ENCODE measurements around the gene SLC37A3. TPM values are rescaled to one million over a fixed set of nuclear protein-coding genes. Genes with fewer than 3 reads are reported as not detected.

Gene SLC37A3
- total RNA-seq, 1 donor from 2014 or later, result 71.0 TPM

- Mint-ChIP-seq H3K27ac (ENCODE audit: unreplicated experiment) (no peak overlapping the region), H3K4me1 (ENCODE audit: low read depth, unreplicated experiment) (no peaks in the 10 kb centered on the region), H3K27me3 (ENCODE audit: low read depth, unreplicated experiment) (no peaks in the 10 kb centered on the region), H3K36me3 (ENCODE audit: low read depth, unreplicated experiment) (peaks cover 8% of the 10 kb centered on the region), H3K4me3 (ENCODE audit: unreplicated experiment) (no peak overlapping the region), H3K9me3 (ENCODE audit: unreplicated experiment) (no peaks in the 10 kb centered on the region)
- TF ChIP-seq EZH2 (IDR thresholded peaks at IDR 0.05; ENCODE audit: insufficient read depth, low read length), result no peak
- TF ChIP-seq CTCF (IDR thresholded peaks at IDR 0.05; ENCODE audit: insufficient read depth, low read depth, low read length), result no peak
- DNase-seq (ENCODE audit: low read depth), result no peak
- no peak for FAIRE-seq
- H2AFZ ChIP-seq (ENCODE audit: low read depth, low read length), result no peak overlapping the region
- H3K9me3 ChIP-seq (ENCODE audit: insufficient read depth, low read depth, low read length), result no peaks in the 10 kb centered on the region
- H3K27me3 ChIP-seq (ENCODE audit: insufficient read depth, low read length), result no peaks in the 10 kb centered on the region
- H3K27ac ChIP-seq (ENCODE audit: low read depth, low read length), result no peak overlapping the region
- H3K4me1 ChIP-seq (ENCODE audit: insufficient read depth, low read length), result no peaks in the 10 kb centered on the region
- H3K79me2 ChIP-seq (ENCODE audit: insufficient read depth, low read length), result no peaks in the 10 kb centered on the region
- H3K9ac ChIP-seq (ENCODE audit: low read length), result no peak overlapping the region
- no peaks in the 10 kb centered on the region for H3K36me3 ChIP-seq (ENCODE audit: insufficient read depth, low read length)
- no peak overlapping the region for H3K4me2 ChIP-seq (ENCODE audit: low read length)
- no peak overlapping the region for H3K4me3 ChIP-seq (ENCODE audit: insufficient read depth, low read depth, low read length)
- peaks cover 3% of the 10 kb centered on the region for H4K20me1 ChIP-seq (ENCODE audit: insufficient read depth, low read length)
These were observed 48.1 kb upstream of the SLC37A3 start for GRCh38 chr7:140446467-140446866.

GRCh38 chr7:140441519-140441918 lies 43.2 kb upstream of the SLC37A3 start:
- Mint-ChIP-seq H3K27me3 (ENCODE audit: low read depth, unreplicated experiment) (no peaks in the 10 kb centered on the region), H3K4me1 (ENCODE audit: low read depth, unreplicated experiment) (no peaks in the 10 kb centered on the region), H3K27ac (ENCODE audit: unreplicated experiment) (no peak overlapping the region), H3K9me3 (ENCODE audit: unreplicated experiment) (no peaks in the 10 kb centered on the region), H3K4me3 (ENCODE audit: unreplicated experiment) (no peak overlapping the region), H3K36me3 (ENCODE audit: low read depth, unreplicated experiment) (peaks cover 6% of the 10 kb centered on the region)
- Histone ChIP-seq H3K36me3 (ENCODE audit: insufficient read depth, low read length) (no peaks in the 10 kb centered on the region), H3K9ac (ENCODE audit: low read length) (no peak overlapping the region), H3K4me1 (ENCODE audit: insufficient read depth, low read length) (no peaks in the 10 kb centered on the region), H2AFZ (ENCODE audit: low read depth, low read length) (no peak overlapping the region), H3K9me3 (ENCODE audit: insufficient read depth, low read depth, low read length) (no peaks in the 10 kb centered on the region), H3K4me2 (ENCODE audit: low read length) (no peak overlapping the region), H3K27me3 (ENCODE audit: insufficient read depth, low read length) (no peaks in the 10 kb centered on the region), H3K27ac (ENCODE audit: low read depth, low read length) (no peak overlapping the region), H3K4me3 (ENCODE audit: insufficient read depth, low read depth, low read length) (no peak overlapping the region), H4K20me1 (ENCODE audit: insufficient read depth, low read length) (no peaks in the 10 kb centered on the region), H3K79me2 (ENCODE audit: insufficient read depth, low read length) (no peaks in the 10 kb centered on the region)
- TF ChIP-seq EZH2 (IDR thresholded peaks at IDR 0.05; ENCODE audit: insufficient read depth, low read length) (no peak), CTCF (IDR thresholded peaks at IDR 0.05; ENCODE audit: insufficient read depth, low read depth, low read length) (no peak)
- DNase-seq (ENCODE audit: low read depth) (no peak), FAIRE-seq (no peak)

DNA sequence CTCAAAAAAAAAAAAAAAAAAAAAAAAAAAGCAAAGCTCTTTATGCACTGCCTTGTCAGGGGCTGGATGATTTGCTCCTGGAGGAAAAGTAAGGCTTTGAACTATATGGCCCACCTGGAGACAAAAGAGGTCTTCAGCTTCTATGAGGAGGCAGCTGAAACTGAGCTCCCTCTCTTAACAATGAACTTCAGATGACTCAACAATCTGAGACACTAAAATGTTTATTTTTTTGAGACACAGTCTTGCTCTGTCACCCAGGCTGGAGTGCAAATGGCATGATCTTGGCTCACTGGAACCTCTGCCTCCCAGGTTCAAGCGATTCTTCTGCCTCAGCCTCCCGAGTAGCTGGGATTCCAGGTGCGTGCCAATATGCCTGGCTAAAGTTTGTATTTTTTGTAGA lies 42.3 kb upstream of the SLC37A3 start:
- H3K4me3 Mint-ChIP-seq (ENCODE audit: unreplicated experiment), result no peak overlapping the region
- Histone ChIP-seq H3K27me3 (ENCODE audit: insufficient read depth, low read length) (no peaks in the 10 kb centered on the region), H3K4me1 (ENCODE audit: insufficient read depth, low read length) (no peaks in the 10 kb centered on the region), H3K4me2 (ENCODE audit: low read length) (no peak overlapping the region), H3K79me2 (ENCODE audit: insufficient read depth, low read length) (no peaks in the 10 kb centered on the region), H3K9ac (ENCODE audit: low read length) (no peak overlapping the region), H4K20me1 (ENCODE audit: insufficient read depth, low read length) (no peaks in the 10 kb centered on the region), H3K9me3 (ENCODE audit: insufficient read depth, low read depth, low read length) (no peaks in the 10 kb centered on the region), H3K27ac (ENCODE audit: low read depth, low read length) (no peak overlapping the region), H3K4me3 (ENCODE audit: insufficient read depth, low read depth, low read length) (no peak overlapping the region), H2AFZ (ENCODE audit: low read depth, low read length) (no peak overlapping the region), H3K36me3 (ENCODE audit: insufficient read depth, low read length) (no peaks in the 10 kb centered on the region)
- DNase-seq (ENCODE audit: low read depth) (no peak), FAIRE-seq (no peak)
- H3K9me3 Mint-ChIP-seq (ENCODE audit: unreplicated experiment), result no peaks in the 10 kb centered on the region
- no peak for TF ChIP-seq EZH2 (IDR thresholded peaks at IDR 0.05; ENCODE audit: insufficient read depth, low read length)
- no peak for TF ChIP-seq CTCF (IDR thresholded peaks at IDR 0.05; ENCODE audit: insufficient read depth, low read depth, low read length)
- no peak overlapping the region for H3K27ac Mint-ChIP-seq (ENCODE audit: unreplicated experiment)
- H3K27me3 Mint-ChIP-seq (ENCODE audit: low read depth, unreplicated experiment), result no peaks in the 10 kb centered on the region
- H3K4me1 Mint-ChIP-seq (ENCODE audit: low read depth, unreplicated experiment), result no peaks in the 10 kb centered on the region
- H3K36me3 Mint-ChIP-seq (ENCODE audit: low read depth, unreplicated experiment), result peaks cover 4% of the 10 kb centered on the region
